ENCODE data around the gene SMG5. TPM values are rescaled to one million over a fixed set of nuclear protein-coding genes. Genes with fewer than 3 reads are reported as not detected.

SMG5 gene
- total RNA-seq, 1 experiment from 2014 or later, result 140 TPM

- POLR2A ChIA-PET, result interaction anchor here (0.7 to 1.2 kb wide), 4 partner anchors 10 to 140 kb away, joined by 3 read pairs; partner anchors contain the start of gene PAQR6
- intact Hi-C loops (cut with micrococcal nuclease), result no loop called here
- peaks cover 53% of the 10 kb centered on the region for H3K36me3 Mint-ChIP-seq (ENCODE audit: insufficient read depth, unreplicated experiment)
- H3K27ac Mint-ChIP-seq (ENCODE audit: low read depth, unreplicated experiment), result no peak overlapping the region
- no peak for DNase-seq (ENCODE audit: unreplicated experiment)
- no peaks in the 10 kb centered on the region for H3K27me3 Mint-ChIP-seq (ENCODE audit: insufficient read depth, unreplicated experiment)
- no peak overlapping the region for H3K4me3 Mint-ChIP-seq (ENCODE audit: unreplicated experiment)
- CTCF ChIA-PET, result interaction anchor here (0.8 to 22.6 kb wide), 4 partner anchors 16 to 476 kb away, joined by 3 to 524 read pairs (median 102); partner anchors contain the start of gene SEMA4A
- H3K4me1 Mint-ChIP-seq (ENCODE audit: insufficient read depth, unreplicated experiment), result peaks cover 9% of the 10 kb centered on the region
- H3K9me3 Mint-ChIP-seq (ENCODE audit: unreplicated experiment), result no peaks in the 10 kb centered on the region
- TF ChIP-seq, protein P1, sequence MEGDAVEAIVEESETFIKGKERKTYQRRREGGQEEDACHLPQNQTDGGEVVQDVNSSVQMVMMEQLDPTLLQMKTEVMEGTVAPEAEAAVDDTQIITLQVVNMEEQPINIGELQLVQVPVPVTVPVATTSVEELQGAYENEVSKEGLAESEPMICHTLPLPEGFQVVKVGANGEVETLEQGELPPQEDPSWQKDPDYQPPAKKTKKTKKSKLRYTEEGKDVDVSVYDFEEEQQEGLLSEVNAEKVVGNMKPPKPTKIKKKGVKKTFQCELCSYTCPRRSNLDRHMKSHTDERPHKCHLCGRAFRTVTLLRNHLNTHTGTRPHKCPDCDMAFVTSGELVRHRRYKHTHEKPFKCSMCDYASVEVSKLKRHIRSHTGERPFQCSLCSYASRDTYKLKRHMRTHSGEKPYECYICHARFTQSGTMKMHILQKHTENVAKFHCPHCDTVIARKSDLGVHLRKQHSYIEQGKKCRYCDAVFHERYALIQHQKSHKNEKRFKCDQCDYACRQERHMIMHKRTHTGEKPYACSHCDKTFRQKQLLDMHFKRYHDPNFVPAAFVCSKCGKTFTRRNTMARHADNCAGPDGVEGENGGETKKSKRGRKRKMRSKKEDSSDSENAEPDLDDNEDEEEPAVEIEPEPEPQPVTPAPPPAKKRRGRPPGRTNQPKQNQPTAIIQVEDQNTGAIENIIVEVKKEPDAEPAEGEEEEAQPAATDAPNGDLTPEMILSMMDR (IDR thresholded peaks at IDR 0.05; ENCODE audit: unreplicated experiment), result no peak
- BruUV-seq (replicated peaks), result no TSS peak
These were observed 52.2 kb downstream of the SMG5 start for GRCh38 chr1:156230473-156230837.

GRCh38 chr1:156229809-156230472 lies 52.7 kb downstream of the SMG5 start:
- Mint-ChIP-seq H3K36me3 (ENCODE audit: insufficient read depth, unreplicated experiment) (peaks cover 53% of the 10 kb centered on the region), H3K27ac (ENCODE audit: low read depth, unreplicated experiment) (no peak overlapping the region), H3K27me3 (ENCODE audit: insufficient read depth, unreplicated experiment) (no peaks in the 10 kb centered on the region), H3K4me3 (ENCODE audit: unreplicated experiment) (no peak overlapping the region), H3K4me1 (ENCODE audit: insufficient read depth, unreplicated experiment) (peaks cover 14% of the 10 kb centered on the region), H3K9me3 (ENCODE audit: unreplicated experiment) (no peaks in the 10 kb centered on the region)
- POLR2A ChIA-PET, result interaction anchor here (0.6 to 1.2 kb wide), 6 partner anchors 11 to 500 kb away, joined by 3 to 4 read pairs (median 3); partner anchors contain the start of gene SLC25A44
- DNase-seq (ENCODE audit: unreplicated experiment), result no peak
- TF ChIP-seq, protein P1 (IDR thresholded peaks at IDR 0.05; ENCODE audit: unreplicated experiment), result no peak
- BruUV-seq (replicated peaks), result no TSS peak
- intact Hi-C loops (cut with micrococcal nuclease), result no loop called here
- CTCF ChIA-PET, result interaction anchor here (0.8 to 22.6 kb wide), 5 partner anchors 15 to 477 kb away, joined by 3 to 524 read pairs (median 5); partner anchors contain the start of gene SEMA4A

- Mint-ChIP-seq H3K9me3 (ENCODE audit: unreplicated experiment) (no peaks in the 10 kb centered on the region), H3K27me3 (ENCODE audit: insufficient read depth, unreplicated experiment) (no peaks in the 10 kb centered on the region), H3K4me1 (ENCODE audit: insufficient read depth, unreplicated experiment) (peaks cover 14% of the 10 kb centered on the region), H3K36me3 (ENCODE audit: insufficient read depth, unreplicated experiment) (peaks cover 43% of the 10 kb centered on the region), H3K27ac (ENCODE audit: low read depth, unreplicated experiment) (no peak overlapping the region), H3K4me3 (ENCODE audit: unreplicated experiment) (no peak overlapping the region)
- ChIA-PET CTCF (interaction anchor here (0.6 to 22.6 kb wide), 6 partner anchors 14 to 136 kb away, joined by 3 to 524 read pairs (median 4); partner anchors contain the start of gene SEMA4A), POLR2A (interaction anchor here (0.6 to 1.5 kb wide), 4 partner anchors 10 to 54 kb away, joined by 3 to 5 read pairs (median 4); partner anchors contain the start of gene SMG5)
- TF ChIP-seq, protein P1 (IDR thresholded peaks at IDR 0.05; ENCODE audit: unreplicated experiment), result no peak
- no peak for DNase-seq (ENCODE audit: unreplicated experiment)
- intact Hi-C loops (cut with micrococcal nuclease), result no loop called here
- BruUV-seq (replicated peaks), result no TSS peak
These were observed 54.1 kb downstream of the SMG5 start for GRCh38 chr1:156228501-156228900.

- BruUV-seq (replicated peaks), result no TSS peak
- Mint-ChIP-seq H3K27ac (ENCODE audit: low read depth, unreplicated experiment) (no peak overlapping the region), H3K9me3 (ENCODE audit: unreplicated experiment) (no peaks in the 10 kb centered on the region), H3K36me3 (ENCODE audit: insufficient read depth, unreplicated experiment) (peaks cover 55% of the 10 kb centered on the region), H3K4me3 (ENCODE audit: unreplicated experiment) (no peak overlapping the region), H3K27me3 (ENCODE audit: insufficient read depth, unreplicated experiment) (no peaks in the 10 kb centered on the region), H3K4me1 (ENCODE audit: insufficient read depth, unreplicated experiment) (peaks cover 22% of the 10 kb centered on the region)
- ChIA-PET POLR2A (interaction anchor here (1.4 to 5.1 kb wide), 3 partner anchors 12 to 81 kb away, joined by 6 to 52 read pairs (median 7); partner anchors contain the start of gene PMF1), CTCF (interaction anchor here (0.7 to 22.6 kb wide), 21 partner anchors 9 to 286 kb away, joined by 3 to 524 read pairs (median 10); partner anchors contain the start of genes BGLAP, PMF1, SEMA4A and SMG5)
- TF ChIP-seq, protein P1 (IDR thresholded peaks at IDR 0.05; ENCODE audit: unreplicated experiment), result no peak
- intact Hi-C loops (cut with micrococcal nuclease), result no loop called here
- DNase-seq (ENCODE audit: unreplicated experiment), result no peak
These were observed 55.8 kb downstream of the SMG5 start for GRCh38 chr1:156226782-156227181.

Measured in MCF 10A (cell line).